ENCODE results near the gene PPRC1.

Gene PPRC1

DNA sequence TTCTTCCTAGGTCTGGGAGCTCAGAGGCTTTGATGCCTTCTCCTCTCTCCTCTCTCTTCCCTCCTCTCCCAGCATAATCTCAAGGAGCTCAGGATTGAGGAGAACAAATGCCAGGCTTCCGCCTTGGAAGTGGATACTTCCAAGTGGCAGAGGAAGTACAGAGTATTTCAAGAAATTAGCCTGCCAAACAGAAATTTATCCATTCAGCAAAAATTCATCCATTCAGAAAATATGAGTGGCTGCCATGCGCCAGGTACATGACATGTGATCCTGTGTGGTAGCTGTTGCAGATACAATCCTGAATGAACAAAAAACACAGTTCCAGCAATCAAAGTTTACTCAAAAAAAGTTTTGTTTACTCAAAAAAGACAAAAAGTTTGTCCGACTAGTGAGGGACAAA lies 37.8 kb downstream of the PPRC1 start:
- no peak for DNase-seq (ENCODE audit: low read depth in 1 of 2, low spot score in 1 of 2)
- Histone ChIP-seq H3K4me3 (replicated peaks; ENCODE audit: insufficient read depth, low read length) (no peak overlapping the region), H3K27me3 (ENCODE audit: insufficient read depth, poor library complexity, severe bottlenecking) (no peaks in the 10 kb centered on the region), H3K27ac (replicated peaks) (no peak overlapping the region)
- TF ChIP-seq, protein P1, sequence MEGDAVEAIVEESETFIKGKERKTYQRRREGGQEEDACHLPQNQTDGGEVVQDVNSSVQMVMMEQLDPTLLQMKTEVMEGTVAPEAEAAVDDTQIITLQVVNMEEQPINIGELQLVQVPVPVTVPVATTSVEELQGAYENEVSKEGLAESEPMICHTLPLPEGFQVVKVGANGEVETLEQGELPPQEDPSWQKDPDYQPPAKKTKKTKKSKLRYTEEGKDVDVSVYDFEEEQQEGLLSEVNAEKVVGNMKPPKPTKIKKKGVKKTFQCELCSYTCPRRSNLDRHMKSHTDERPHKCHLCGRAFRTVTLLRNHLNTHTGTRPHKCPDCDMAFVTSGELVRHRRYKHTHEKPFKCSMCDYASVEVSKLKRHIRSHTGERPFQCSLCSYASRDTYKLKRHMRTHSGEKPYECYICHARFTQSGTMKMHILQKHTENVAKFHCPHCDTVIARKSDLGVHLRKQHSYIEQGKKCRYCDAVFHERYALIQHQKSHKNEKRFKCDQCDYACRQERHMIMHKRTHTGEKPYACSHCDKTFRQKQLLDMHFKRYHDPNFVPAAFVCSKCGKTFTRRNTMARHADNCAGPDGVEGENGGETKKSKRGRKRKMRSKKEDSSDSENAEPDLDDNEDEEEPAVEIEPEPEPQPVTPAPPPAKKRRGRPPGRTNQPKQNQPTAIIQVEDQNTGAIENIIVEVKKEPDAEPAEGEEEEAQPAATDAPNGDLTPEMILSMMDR (IDR thresholded peaks at IDR 0.05; ENCODE audit: insufficient read depth, low read length), result no peak
- TF ChIP-seq, protein P2, sequence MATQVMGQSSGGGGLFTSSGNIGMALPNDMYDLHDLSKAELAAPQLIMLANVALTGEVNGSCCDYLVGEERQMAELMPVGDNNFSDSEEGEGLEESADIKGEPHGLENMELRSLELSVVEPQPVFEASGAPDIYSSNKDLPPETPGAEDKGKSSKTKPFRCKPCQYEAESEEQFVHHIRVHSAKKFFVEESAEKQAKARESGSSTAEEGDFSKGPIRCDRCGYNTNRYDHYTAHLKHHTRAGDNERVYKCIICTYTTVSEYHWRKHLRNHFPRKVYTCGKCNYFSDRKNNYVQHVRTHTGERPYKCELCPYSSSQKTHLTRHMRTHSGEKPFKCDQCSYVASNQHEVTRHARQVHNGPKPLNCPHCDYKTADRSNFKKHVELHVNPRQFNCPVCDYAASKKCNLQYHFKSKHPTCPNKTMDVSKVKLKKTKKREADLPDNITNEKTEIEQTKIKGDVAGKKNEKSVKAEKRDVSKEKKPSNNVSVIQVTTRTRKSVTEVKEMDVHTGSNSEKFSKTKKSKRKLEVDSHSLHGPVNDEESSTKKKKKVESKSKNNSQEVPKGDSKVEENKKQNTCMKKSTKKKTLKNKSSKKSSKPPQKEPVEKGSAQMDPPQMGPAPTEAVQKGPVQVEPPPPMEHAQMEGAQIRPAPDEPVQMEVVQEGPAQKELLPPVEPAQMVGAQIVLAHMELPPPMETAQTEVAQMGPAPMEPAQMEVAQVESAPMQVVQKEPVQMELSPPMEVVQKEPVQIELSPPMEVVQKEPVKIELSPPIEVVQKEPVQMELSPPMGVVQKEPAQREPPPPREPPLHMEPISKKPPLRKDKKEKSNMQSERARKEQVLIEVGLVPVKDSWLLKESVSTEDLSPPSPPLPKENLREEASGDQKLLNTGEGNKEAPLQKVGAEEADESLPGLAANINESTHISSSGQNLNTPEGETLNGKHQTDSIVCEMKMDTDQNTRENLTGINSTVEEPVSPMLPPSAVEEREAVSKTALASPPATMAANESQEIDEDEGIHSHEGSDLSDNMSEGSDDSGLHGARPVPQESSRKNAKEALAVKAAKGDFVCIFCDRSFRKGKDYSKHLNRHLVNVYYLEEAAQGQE (IDR thresholded peaks at IDR 0.05; ENCODE audit: insufficient replicate concordance, low read depth), result no peak
- TF ChIP-seq GABPA (IDR thresholded peaks at IDR 0.05; ENCODE audit: low read depth) (no peak), POLR2AphosphoS5 (IDR thresholded peaks at IDR 0.05; ENCODE audit: low read depth) (no peak), SPI1 (IDR thresholded peaks at IDR 0.05; ENCODE audit: borderline replicate concordance, low read depth) (no peak)

DNA sequence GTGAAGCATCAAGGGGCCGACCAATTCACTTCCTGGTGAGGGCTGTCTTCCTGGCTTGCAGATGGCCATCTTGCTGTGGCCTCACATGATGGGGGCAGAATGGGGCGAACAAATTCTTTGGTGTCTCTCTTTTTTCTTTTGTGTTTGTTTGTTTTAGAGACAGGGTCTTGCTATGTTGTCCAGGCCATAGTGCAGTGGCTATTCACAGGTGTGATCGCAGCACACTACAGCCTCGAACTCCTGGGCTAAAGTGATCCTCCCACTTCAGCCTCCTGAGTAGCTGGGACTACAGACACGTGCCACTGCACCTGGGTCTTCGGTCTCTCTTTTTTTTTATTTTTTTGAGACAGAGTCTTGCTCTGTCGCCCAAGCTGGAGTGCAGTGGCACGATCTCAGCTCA lies 39.4 kb downstream of the PPRC1 start:
- no peak for DNase-seq (ENCODE audit: low read depth in 1 of 2, low spot score in 1 of 2)
- no peak overlapping the region for H3K27ac ChIP-seq (replicated peaks)
- H3K27me3 ChIP-seq (ENCODE audit: insufficient read depth, poor library complexity, severe bottlenecking), result no peaks in the 10 kb centered on the region
- TF ChIP-seq, protein P1 (IDR thresholded peaks at IDR 0.05; ENCODE audit: insufficient read depth, low read length), result no peak
- TF ChIP-seq POLR2AphosphoS5 (IDR thresholded peaks at IDR 0.05; ENCODE audit: low read depth) (no peak), GABPA (IDR thresholded peaks at IDR 0.05; ENCODE audit: low read depth) (no peak), SPI1 (IDR thresholded peaks at IDR 0.05; ENCODE audit: borderline replicate concordance, low read depth) (no peak)
- TF ChIP-seq, protein P2 (IDR thresholded peaks at IDR 0.05; ENCODE audit: insufficient replicate concordance, low read depth), result no peak
- no peak overlapping the region for H3K4me3 ChIP-seq (replicated peaks; ENCODE audit: insufficient read depth, low read length)

DNA sequence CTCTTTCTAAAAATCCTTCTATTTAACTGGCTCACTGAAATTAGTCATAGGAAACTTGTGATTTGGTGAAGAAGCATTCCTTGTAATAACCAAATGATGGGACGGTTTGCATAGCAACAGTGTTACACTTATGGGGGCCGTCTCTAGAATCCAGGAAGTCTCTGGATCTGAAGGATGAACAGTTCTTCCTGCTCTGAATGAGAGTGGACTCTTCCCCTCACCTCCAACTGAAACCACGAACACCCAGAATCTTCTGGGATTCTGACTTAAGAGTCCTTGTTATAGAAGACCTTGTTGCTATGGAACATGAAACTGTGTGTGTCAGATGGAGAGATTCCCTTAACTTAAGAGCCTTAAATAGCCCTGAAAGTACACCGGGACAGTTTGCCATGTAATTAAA lies 42.6 kb downstream of the PPRC1 start:
- no peaks in the 10 kb centered on the region for H3K27me3 ChIP-seq (ENCODE audit: insufficient read depth, poor library complexity, severe bottlenecking)
- DNase-seq (ENCODE audit: low read depth in 1 of 2, low spot score in 1 of 2), result no peak
- no peak overlapping the region for H3K27ac ChIP-seq (replicated peaks)
- H3K4me3 ChIP-seq (replicated peaks; ENCODE audit: insufficient read depth, low read length), result no peak overlapping the region
- TF ChIP-seq GABPA (IDR thresholded peaks at IDR 0.05; ENCODE audit: low read depth) (no peak), POLR2AphosphoS5 (IDR thresholded peaks at IDR 0.05; ENCODE audit: low read depth) (no peak), SPI1 (IDR thresholded peaks at IDR 0.05; ENCODE audit: borderline replicate concordance, low read depth) (no peak)
- TF ChIP-seq, protein P2 (IDR thresholded peaks at IDR 0.05; ENCODE audit: insufficient replicate concordance, low read depth), result no peak
- TF ChIP-seq, protein P1 (IDR thresholded peaks at IDR 0.05; ENCODE audit: insufficient read depth, low read length), result no peak
